Vagina (tissue), 2 donors: ENCODE data around the gene TEX44.

ENCODE experiments used
- POLR2A ChIP-seq, 2 donors: fragments of 450-650 bp; IDR thresholded peaks; one replicate each; pipeline ENCODE4 v1.6.1; 2017; ENCODE audit warnings: antibody characterized with exemption in 2 of 2, mild to moderate bottlenecking in 2 of 2, moderate library complexity in 2 of 2
- POLR2AphosphoS5 ChIP-seq, 2 donors: sonication (generic); formaldehyde crosslinking; IDR thresholded peaks; one replicate each; pipeline ENCODE4 v1.9.0; 2017; ENCODE audit warnings: antibody characterized with exemption in 2 of 2, mild to moderate bottlenecking in 2 of 2, low read depth in 1 of 2; ENCODE audit not compliant: insufficient read depth in 1 of 2
- TF ChIP-seq, protein P1 (sequence below), 3 experiments: fragments of 450-650 bp in 2 of 3; fragments of 200-600 bp in 1 of 3; sonication (generic) in 1 of 3; IDR thresholded peaks; one replicate each; pipeline ENCODE4 v1.5.1; 2017 to 2019; ENCODE audit warnings: antibody characterized with exemption in 3 of 3, mild to moderate bottlenecking in 2 of 3, moderate library complexity in 2 of 3

DNA sequence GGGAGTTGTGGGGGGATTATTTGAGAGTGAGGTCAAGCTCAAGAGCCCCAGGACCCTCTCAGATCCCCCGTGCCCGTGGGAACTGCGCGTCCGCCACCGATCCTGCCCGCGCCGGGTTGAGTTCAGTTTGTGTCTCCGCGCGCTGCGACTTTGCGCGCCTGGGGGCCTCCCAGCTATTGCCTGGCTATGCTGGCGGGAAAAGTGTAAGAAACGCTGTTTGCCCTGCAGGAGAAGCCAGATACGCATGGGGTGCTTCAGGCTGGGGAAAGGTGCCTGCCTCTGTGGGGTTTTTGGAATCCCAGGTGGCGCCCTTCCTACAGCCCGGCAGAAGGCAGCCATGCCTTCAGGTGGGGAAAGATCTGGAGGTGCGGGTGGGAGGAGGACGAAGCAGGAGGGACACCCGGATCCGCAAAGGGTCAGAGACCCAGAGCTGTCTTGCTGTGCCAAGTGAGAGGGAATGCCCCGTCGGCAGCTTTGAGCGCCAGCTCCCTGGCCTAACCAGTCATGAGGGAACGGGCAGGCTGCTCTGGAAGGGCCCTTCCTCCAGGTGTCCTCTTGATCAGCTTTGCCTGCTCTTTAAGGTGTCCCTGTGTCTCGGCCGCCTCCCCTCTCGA is 22.5 kb downstream of the TEX44 start:
- TF ChIP-seq, protein P1, sequence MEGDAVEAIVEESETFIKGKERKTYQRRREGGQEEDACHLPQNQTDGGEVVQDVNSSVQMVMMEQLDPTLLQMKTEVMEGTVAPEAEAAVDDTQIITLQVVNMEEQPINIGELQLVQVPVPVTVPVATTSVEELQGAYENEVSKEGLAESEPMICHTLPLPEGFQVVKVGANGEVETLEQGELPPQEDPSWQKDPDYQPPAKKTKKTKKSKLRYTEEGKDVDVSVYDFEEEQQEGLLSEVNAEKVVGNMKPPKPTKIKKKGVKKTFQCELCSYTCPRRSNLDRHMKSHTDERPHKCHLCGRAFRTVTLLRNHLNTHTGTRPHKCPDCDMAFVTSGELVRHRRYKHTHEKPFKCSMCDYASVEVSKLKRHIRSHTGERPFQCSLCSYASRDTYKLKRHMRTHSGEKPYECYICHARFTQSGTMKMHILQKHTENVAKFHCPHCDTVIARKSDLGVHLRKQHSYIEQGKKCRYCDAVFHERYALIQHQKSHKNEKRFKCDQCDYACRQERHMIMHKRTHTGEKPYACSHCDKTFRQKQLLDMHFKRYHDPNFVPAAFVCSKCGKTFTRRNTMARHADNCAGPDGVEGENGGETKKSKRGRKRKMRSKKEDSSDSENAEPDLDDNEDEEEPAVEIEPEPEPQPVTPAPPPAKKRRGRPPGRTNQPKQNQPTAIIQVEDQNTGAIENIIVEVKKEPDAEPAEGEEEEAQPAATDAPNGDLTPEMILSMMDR (IDR thresholded peaks at IDR 0.05): no peak
- TF ChIP-seq POLR2A (IDR thresholded peaks at IDR 0.05): no peak
- TF ChIP-seq POLR2AphosphoS5 (IDR thresholded peaks at IDR 0.05; ENCODE audit: insufficient read depth in 1 of 2, low read depth in 1 of 2): no peak
